Liver (tissue), 9 donors: ENCODE measurements around the gene MLX. TPM values are rescaled to one million over a fixed set of nuclear protein-coding genes. Genes with fewer than 3 reads are reported as not detected.
A peak's percentile ranks its signal among the peaks of the same experiment; 100 is the strongest.

Experiments used
- DNase-seq: peaks from one replicate; pipeline ENCODE4 v3.0.0-alpha.2; 2017; ENCODE audit warnings: low spot score
- H3K27ac ChIP-seq, 2 donors: one replicate each; pipeline ENCODE4 v1.7.0; 2013; ENCODE audit warnings: inconsistent platforms in 2 of 2, low read length in 2 of 2, control low read depth in 1 of 2, low read depth in 1 of 2, mild to moderate bottlenecking in 1 of 2
- H3K27me3 ChIP-seq, 4 donors: one replicate each; pipeline versions ENCODE4 v1.6.1 to v1.7.0; 2013; ENCODE audit warnings: low read length in 3 of 4, inconsistent platforms in 1 of 4, mild to moderate bottlenecking in 1 of 4, moderate library complexity in 1 of 4; ENCODE audit not compliant: control insufficient read depth in 4 of 4, insufficient read depth in 4 of 4
- H3K36me3 ChIP-seq, 4 donors: one replicate each; pipeline versions ENCODE4 v1.6.1 to v1.7.0; 2013; ENCODE audit warnings: low read length in 3 of 4, mild to moderate bottlenecking in 3 of 4, low read depth in 1 of 4, moderate library complexity in 1 of 4; ENCODE audit not compliant: control insufficient read depth in 4 of 4, insufficient read depth in 3 of 4
- H3K4me1 ChIP-seq, 4 donors: one replicate each; pipeline versions ENCODE4 v1.6.1 to v1.7.0; 2013; ENCODE audit warnings: low read length in 3 of 4, mild to moderate bottlenecking in 3 of 4, moderate library complexity in 1 of 4; ENCODE audit not compliant: control insufficient read depth in 4 of 4, insufficient read depth in 4 of 4
- H3K4me3 ChIP-seq, 3 donors: one replicate each; pipeline versions ENCODE4 v1.6.1 to v1.7.0; 2013; ENCODE audit warnings: low read length in 3 of 3, control low read depth in 1 of 3, low read depth in 1 of 3, mild to moderate bottlenecking in 1 of 3
- H3K9ac ChIP-seq, 2 donors: one replicate each; pipeline ENCODE4 v1.7.0; 2013; ENCODE audit warnings: low read length in 2 of 2, mild to moderate bottlenecking in 2 of 2, moderate library complexity in 2 of 2, control low read depth in 1 of 2, low read depth in 1 of 2
- H3K9me3 ChIP-seq, 4 donors: one replicate each; pipeline versions ENCODE4 v1.6.1 to v1.7.0; 2013; ENCODE audit warnings: low read length in 3 of 4; ENCODE audit not compliant: control insufficient read depth in 4 of 4
- ATF3 ChIP-seq: IDR thresholded peaks from 2 replicates; pipeline ENCODE4 v1.6.1; 2016; ENCODE audit warnings: antibody characterized with exemption
- CTCF ChIP-seq: fragments of 150-350 bp; IDR thresholded peaks from 2 replicates; pipeline ENCODE4 v1.5.1; 2017; ENCODE audit warnings: improper control_type of control experiment, low read depth, low read length; ENCODE audit not compliant: missing input control
- EGR1 ChIP-seq, 2 donors: IDR thresholded peaks; 2 replicates each; pipeline ENCODE4 v1.6.1; 2016 to 2018; ENCODE audit warnings: antibody characterized with exemption in 2 of 2, low read depth in 2 of 2
- FOXA1 ChIP-seq: IDR thresholded peaks from 2 replicates; pipeline ENCODE4 v1.6.1; 2016; ENCODE audit warnings: antibody characterized with exemption
- GABPA ChIP-seq, 2 donors: IDR thresholded peaks in 1 of 2; conservative IDR thresholded peaks in 1 of 2; 2 replicates each; pipeline ENCODE4 v1.6.1; 2016; ENCODE audit warnings: antibody characterized with exemption in 2 of 2, mild to moderate bottlenecking in 1 of 2, moderate library complexity in 1 of 2
- HNF4A ChIP-seq, 2 donors: conservative IDR thresholded peaks; 2 replicates each; pipeline ENCODE4 v1.6.1; 2016; ENCODE audit warnings: antibody characterized with exemption in 2 of 2, mild to moderate bottlenecking in 2 of 2
- JUND ChIP-seq, 2 donors: IDR thresholded peaks; 2 replicates each; pipeline ENCODE4 v1.6.1; 2016; ENCODE audit warnings: antibody characterized with exemption in 2 of 2
- NR2F2 ChIP-seq: IDR thresholded peaks from 2 replicates; pipeline ENCODE4 v1.6.1; 2016; ENCODE audit warnings: antibody characterized with exemption
- RAD21 ChIP-seq, 2 donors: IDR thresholded peaks; 2 replicates each; pipeline ENCODE4 v1.6.1; 2016; ENCODE audit warnings: antibody characterized with exemption in 2 of 2, mild to moderate bottlenecking in 2 of 2
- REST ChIP-seq: IDR thresholded peaks from 2 replicates; pipeline ENCODE4 v1.6.1; 2016; ENCODE audit warnings: antibody characterized with exemption, mild to moderate bottlenecking
- SP1 ChIP-seq: IDR thresholded peaks from 2 replicates; pipeline ENCODE4 v1.6.1; 2018; ENCODE audit warnings: antibody characterized with exemption, mild to moderate bottlenecking
- TAF1 ChIP-seq: conservative IDR thresholded peaks from 2 replicates; pipeline ENCODE4 v1.6.1; 2016; ENCODE audit warnings: antibody characterized with exemption, mild to moderate bottlenecking
- ZBTB33 ChIP-seq: IDR thresholded peaks from 2 replicates; pipeline ENCODE4 v1.6.1; 2016; ENCODE audit warnings: antibody characterized with exemption
- WGBS: extraction: QIAGEN DNeasy Blood & Tissue Kit; methylation state at CpG from one replicate; pipeline ENCODE4 v1.1.7; 2013; 5-methylcytosine and 5-hydroxymethylcytosine counted together
- polyA plus RNA-seq, 2 donors: library from polyadenylated mRNA; stranded (reverse) in 1 of 2; unstranded in 1 of 2; fragments of 200-250 nt in 1 of 2; fragments of >200 nt in 1 of 2; fragmentation: Nextera tagmentation in 1 of 2; extraction: Ambion mirVana in 1 of 2; gene quantifications; one replicate each; pipeline versions ENCODE4 v1.2.1 to v1.2.3, GENCODE V29; 2013 to 2015
- total RNA-seq, 2 donors: library from RNA; depleted of rRNA; stranded (reverse); fragments of >200 nt; gene quantifications; one replicate each; pipeline ENCODE4 v1.2.3, GENCODE V29; 2014
- donor health status: healthy.
- donor health status: healthy.
- donor health status: healthy.
- donor health status: healthy.
- donor health status: healthy.

MLX gene
- total RNA-seq (10 to 100 TPM; 19.4 to 40.0 TPM), polyA plus RNA-seq (10 to 100 TPM; 29.2 to 35.1 TPM)

- Histone ChIP-seq H3K27ac (peak within 1 kb of the TSS; percentile 75 to 90), H3K27me3 (no peaks in the 10 kb centered on the region), H3K9ac (peak within 1 kb of the TSS; percentile 18 to 87), H3K4me3 (peak within 1 kb of the TSS; percentile 70 to 82 (median 71)), H3K36me3 (peaks cover 10 to 32% (median 24%) of the 10 kb centered on the region in 4 donors), H3K4me1 (peaks cover 13 to 82% (median 64%) of the 10 kb centered on the region in 4 donors), H3K9me3 (no peaks in the 10 kb centered on the region)
- peak; percentile 97 for DNase-seq
- WGBS: under 1% methylated on average over 72 of the region's 72 CpGs
- no peak for TF ChIP-seq FOXA1
- peak in 1 of 2 donors; percentile 77 for TF ChIP-seq GABPA (IDR thresholded peaks at IDR 0.05 in 1 of 2, conservative IDR thresholded peaks at IDR 0.05 in 1 of 2)
- peak; percentile 39 for TF ChIP-seq SP1
Observed at GRCh38 chr17:42566883-42567573, at the start of gene MLX. TSS of gene MLX (plus strand) at chr17:42567100. CDS start at chr17:42567125, 25 bp downstream.

GRCh38 chr17:42517516-42517915, 49.4 kb upstream of the MLX start:
- peaks cover 4 to 34% (median 22%) of the 10 kb centered on the region in 4 donors for H3K4me1 ChIP-seq
- no peaks in the 10 kb centered on the region for H3K27me3 ChIP-seq
- no peaks in the 10 kb centered on the region for H3K9me3 ChIP-seq
- peak; percentile 90 for DNase-seq
- H3K36me3 ChIP-seq: peaks cover 0 to 12% (median 7%) of the 10 kb centered on the region in 4 donors
- TF ChIP-seq REST (no peak), EGR1 (IDR thresholded peaks at IDR 0.05; ENCODE audit: low read depth in 2 of 2) (no peak), TAF1 (no peak), ATF3 (no peak), FOXA1 (no peak), SP1 (no peak), RAD21 (IDR thresholded peaks at IDR 0.05) (peak; percentile 87 to 91), HNF4A (conservative IDR thresholded peaks at IDR 0.05) (no peak), JUND (IDR thresholded peaks at IDR 0.05) (no peak), ZBTB33 (no peak), GABPA (IDR thresholded peaks at IDR 0.05 in 1 of 2, conservative IDR thresholded peaks at IDR 0.05 in 1 of 2) (no peak), CTCF (peak; percentile 89), NR2F2 (peak; percentile 10)
- no peak overlapping the region for H3K4me3 ChIP-seq
- H3K9ac ChIP-seq: no peak overlapping the region
- 17% methylated on average over 9 of the region's 9 CpGs for WGBS
- H3K27ac ChIP-seq: peak overlapping the region; percentile 79 to 90
